Fibroblast of peridontal ligament (primary cell): ENCODE measurements around the gene ANAPC16.
"Not testable (repeated sequence)": the region's sequence is repeated elsewhere in the genome, so short reads cannot be mapped to it uniquely, and the experiment has no call there.

Experiments
- DNase-seq: peaks from one replicate; pipeline ENCODE4 v3.0.0-alpha.2; 2010; ENCODE audit errors: extremely low read depth

ANAPC16 gene

DNA sequence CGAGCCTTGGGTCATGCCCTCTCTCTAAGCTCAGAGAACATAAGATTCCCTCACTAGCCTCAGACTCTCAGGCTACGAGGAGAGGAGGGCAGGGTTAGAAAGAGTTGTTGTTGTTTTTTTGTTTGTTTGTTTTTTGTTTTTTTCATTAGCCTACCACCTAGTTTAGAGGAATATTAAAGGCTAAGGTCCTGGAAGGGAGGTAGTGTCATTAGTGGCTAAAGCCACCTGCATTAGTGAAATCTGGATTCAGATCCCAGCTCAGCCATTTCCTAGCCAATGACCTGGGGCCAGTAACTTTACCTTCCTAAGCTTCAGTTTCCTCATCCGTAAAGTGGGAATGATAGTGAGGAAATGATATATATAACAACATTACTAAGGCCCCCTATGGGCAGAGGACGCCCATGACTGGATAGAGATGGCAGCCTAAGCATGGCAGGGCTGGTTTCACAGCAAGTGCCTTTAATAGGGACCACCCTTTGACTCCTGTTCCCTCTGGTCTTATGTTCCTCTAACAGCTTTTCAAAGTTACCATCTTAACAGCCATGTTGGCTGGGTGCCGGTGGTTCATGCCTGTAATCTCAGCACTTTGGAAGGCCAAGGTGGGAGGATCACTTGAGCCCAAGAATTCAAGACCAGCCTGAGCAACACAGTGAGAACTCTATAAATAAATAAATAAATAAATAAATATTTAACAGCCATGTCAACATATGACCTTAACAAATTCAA lies 63.0 kb downstream of the ANAPC16 start:
- DNase-seq = no peak

GRCh38 chr10:72279587-72279986 lies 63.8 kb downstream of the ANAPC16 start:
- DNase-seq = not testable (repeated sequence)

GRCh38 chr10:72283131-72283530 lies 67.3 kb downstream of the ANAPC16 start:
- DNase-seq = no peak
